ENCODE data around the gene ICA1L. TPM values are rescaled to one million over a fixed set of nuclear protein-coding genes. Genes with fewer than 3 reads are reported as not detected.

ICA1L gene
- total and polyA plus RNA-seq, 2 of the 8 experiments (the other 6 are each of a cell fraction or from before 2014, with no cell fraction given) = 1.1 to 3.4 TPM

DNA sequence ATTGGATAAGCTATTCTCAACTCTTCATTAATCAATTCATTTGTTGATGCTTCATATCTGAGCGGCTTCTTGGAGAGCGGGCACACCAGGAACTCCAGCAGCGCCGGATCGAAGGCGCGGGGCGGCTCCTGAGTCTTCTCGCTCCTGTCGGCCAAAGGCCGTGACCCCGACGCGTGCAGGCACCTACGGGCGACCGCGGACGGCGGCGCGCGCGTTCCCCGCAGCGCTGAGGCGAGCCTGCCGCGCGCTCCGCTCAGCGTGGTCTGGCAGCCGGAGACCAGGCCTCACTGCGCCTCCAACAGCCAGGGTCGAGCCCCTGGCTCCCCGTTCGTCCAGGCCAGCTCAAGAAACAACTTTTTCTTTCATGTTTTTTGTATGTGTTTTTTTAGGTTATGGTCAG is 97.5 kb downstream of the ICA1L start (continued):
- TF ChIP-seq, protein P1, sequence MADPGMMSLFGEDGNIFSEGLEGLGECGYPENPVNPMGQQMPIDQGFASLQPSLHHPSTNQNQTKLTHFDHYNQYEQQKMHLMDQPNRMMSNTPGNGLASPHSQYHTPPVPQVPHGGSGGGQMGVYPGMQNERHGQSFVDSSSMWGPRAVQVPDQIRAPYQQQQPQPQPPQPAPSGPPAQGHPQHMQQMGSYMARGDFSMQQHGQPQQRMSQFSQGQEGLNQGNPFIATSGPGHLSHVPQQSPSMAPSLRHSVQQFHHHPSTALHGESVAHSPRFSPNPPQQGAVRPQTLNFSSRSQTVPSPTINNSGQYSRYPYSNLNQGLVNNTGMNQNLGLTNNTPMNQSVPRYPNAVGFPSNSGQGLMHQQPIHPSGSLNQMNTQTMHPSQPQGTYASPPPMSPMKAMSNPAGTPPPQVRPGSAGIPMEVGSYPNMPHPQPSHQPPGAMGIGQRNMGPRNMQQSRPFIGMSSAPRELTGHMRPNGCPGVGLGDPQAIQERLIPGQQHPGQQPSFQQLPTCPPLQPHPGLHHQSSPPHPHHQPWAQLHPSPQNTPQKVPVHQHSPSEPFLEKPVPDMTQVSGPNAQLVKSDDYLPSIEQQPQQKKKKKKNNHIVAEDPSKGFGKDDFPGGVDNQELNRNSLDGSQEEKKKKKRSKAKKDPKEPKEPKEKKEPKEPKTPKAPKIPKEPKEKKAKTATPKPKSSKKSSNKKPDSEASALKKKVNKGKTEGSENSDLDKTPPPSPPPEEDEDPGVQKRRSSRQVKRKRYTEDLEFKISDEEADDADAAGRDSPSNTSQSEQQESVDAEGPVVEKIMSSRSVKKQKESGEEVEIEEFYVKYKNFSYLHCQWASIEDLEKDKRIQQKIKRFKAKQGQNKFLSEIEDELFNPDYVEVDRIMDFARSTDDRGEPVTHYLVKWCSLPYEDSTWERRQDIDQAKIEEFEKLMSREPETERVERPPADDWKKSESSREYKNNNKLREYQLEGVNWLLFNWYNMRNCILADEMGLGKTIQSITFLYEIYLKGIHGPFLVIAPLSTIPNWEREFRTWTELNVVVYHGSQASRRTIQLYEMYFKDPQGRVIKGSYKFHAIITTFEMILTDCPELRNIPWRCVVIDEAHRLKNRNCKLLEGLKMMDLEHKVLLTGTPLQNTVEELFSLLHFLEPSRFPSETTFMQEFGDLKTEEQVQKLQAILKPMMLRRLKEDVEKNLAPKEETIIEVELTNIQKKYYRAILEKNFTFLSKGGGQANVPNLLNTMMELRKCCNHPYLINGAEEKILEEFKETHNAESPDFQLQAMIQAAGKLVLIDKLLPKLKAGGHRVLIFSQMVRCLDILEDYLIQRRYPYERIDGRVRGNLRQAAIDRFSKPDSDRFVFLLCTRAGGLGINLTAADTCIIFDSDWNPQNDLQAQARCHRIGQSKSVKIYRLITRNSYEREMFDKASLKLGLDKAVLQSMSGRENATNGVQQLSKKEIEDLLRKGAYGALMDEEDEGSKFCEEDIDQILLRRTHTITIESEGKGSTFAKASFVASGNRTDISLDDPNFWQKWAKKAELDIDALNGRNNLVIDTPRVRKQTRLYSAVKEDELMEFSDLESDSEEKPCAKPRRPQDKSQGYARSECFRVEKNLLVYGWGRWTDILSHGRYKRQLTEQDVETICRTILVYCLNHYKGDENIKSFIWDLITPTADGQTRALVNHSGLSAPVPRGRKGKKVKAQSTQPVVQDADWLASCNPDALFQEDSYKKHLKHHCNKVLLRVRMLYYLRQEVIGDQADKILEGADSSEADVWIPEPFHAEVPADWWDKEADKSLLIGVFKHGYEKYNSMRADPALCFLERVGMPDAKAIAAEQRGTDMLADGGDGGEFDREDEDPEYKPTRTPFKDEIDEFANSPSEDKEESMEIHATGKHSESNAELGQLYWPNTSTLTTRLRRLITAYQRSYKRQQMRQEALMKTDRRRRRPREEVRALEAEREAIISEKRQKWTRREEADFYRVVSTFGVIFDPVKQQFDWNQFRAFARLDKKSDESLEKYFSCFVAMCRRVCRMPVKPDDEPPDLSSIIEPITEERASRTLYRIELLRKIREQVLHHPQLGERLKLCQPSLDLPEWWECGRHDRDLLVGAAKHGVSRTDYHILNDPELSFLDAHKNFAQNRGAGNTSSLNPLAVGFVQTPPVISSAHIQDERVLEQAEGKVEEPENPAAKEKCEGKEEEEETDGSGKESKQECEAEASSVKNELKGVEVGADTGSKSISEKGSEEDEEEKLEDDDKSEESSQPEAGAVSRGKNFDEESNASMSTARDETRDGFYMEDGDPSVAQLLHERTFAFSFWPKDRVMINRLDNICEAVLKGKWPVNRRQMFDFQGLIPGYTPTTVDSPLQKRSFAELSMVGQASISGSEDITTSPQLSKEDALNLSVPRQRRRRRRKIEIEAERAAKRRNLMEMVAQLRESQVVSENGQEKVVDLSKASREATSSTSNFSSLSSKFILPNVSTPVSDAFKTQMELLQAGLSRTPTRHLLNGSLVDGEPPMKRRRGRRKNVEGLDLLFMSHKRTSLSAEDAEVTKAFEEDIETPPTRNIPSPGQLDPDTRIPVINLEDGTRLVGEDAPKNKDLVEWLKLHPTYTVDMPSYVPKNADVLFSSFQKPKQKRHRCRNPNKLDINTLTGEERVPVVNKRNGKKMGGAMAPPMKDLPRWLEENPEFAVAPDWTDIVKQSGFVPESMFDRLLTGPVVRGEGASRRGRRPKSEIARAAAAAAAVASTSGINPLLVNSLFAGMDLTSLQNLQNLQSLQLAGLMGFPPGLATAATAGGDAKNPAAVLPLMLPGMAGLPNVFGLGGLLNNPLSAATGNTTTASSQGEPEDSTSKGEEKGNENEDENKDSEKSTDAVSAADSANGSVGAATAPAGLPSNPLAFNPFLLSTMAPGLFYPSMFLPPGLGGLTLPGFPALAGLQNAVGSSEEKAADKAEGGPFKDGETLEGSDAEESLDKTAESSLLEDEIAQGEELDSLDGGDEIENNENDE (IDR thresholded peaks at IDR 0.05; ENCODE audit: insufficient replicate concordance, low read length) = no peak
- TF ChIP-seq RAD21 (IDR thresholded peaks at IDR 0.05 in 1 of 2, conservative IDR thresholded peaks at IDR 0.05 in 1 of 2; ENCODE audit: low read depth in 2 of 2, low read length in 2 of 2) (no peak), POLR2A (IDR thresholded peaks at IDR 0.05; ENCODE audit: control extremely low read depth in 1 of 2, low read depth in 2 of 2, low read length in 2 of 2) (no peak), KDM1A (IDR thresholded peaks at IDR 0.05; ENCODE audit: borderline replicate concordance, low read length) (no peak), SP1 (IDR thresholded peaks at IDR 0.05; ENCODE audit: low read depth, low read length) (no peak), TCF12 (IDR thresholded peaks at IDR 0.05; ENCODE audit: low read depth, low read length) (no peak)
